Measurements from ENCODE around the gene LRFN2. TPM values are rescaled to one million over a fixed set of nuclear protein-coding genes. Genes with fewer than 3 reads are reported as not detected.

LRFN2 gene
- total RNA-seq, 2 donors from 2014 or later: not detected

DNA sequence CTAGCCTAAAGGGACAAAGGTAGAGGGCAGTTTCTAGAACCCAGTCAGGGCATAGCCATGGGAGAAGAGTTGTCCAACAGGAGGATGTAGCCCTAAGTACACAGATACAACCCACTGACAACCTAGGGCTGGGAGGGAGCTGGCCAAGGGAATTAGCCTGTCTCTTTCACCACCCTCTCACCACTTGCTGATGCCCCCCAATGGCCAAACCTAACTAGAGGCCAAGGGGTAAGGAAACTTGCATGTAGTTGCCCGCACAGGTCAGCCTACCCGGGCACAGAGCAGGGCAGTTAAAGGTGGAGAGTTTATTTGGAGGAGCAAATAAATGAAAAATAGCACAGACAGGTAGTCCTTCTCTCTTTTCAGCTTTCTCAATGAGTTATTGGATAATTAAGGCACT lies 143.3 kb downstream of the LRFN2 start:
- H3K36me3 Mint-ChIP-seq: peaks cover 0 to 4% of the 10 kb centered on the region in 2 donors
- no peak for DNase-seq (ENCODE audit: low spot score in 2 of 2)

DNA sequence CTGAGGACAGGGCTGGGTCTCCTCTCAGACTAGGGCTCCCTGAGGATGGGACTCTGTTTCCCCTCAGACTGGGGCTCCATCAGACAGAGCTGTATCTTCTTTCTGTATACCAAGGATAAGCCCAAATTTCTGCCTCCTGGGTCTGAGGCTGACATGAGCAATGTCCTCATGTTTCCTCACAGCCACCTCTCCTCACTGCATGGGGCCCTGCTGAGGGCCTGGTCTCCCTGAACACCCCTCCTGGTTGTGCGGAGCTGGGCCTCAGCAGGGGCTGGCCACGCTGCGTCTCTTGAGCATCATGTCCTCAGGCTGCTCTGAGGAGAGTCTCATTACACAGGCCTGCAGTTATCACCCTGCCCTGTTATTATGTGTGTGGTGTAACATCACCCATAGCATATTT lies 144.6 kb downstream of the LRFN2 start:
- H3K9me3 Mint-ChIP-seq: no peaks in the 10 kb centered on the region
- H3K36me3 Mint-ChIP-seq: peaks cover 0 to 4% of the 10 kb centered on the region in 2 donors
- DNase-seq (ENCODE audit: low spot score in 2 of 2) (no peak), ATAC-seq (no peak)
- H3K27ac Mint-ChIP-seq: no peak overlapping the region

More for the DNA sequence above, 143.3 kb downstream of the LRFN2 start:
- peak overlapping the region in 1 of 2 donors; percentile 29 for H3K27ac Mint-ChIP-seq
- no peak for ATAC-seq
- H3K9me3 Mint-ChIP-seq: no peaks in the 10 kb centered on the region

DNA sequence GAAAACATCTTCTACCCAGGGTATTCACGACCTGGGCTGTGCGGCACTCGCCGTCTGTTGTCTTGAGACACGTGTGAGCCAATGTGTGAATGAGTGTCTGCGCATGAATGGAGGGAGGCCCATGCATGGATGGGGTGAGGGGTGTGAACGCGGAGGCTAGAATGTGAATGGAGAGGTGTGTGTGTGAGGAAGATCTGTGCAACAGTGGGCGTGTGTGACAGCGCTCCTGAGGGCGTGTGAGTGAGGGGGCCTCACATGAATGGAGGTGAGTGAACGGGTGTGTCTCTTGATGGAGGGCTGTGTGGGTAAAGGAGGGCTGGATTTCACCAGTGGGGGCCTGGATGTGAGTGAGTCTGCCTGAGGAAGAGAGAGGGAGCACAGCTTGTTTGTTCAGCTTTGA lies 146.0 kb downstream of the LRFN2 start:
- H3K9me3 Mint-ChIP-seq: no peaks in the 10 kb centered on the region
- no peaks in the 10 kb centered on the region for H3K36me3 Mint-ChIP-seq
- no peak overlapping the region for H3K27ac Mint-ChIP-seq
- DNase-seq (ENCODE audit: low spot score in 2 of 2): no peak
- no peak for ATAC-seq

DNA sequence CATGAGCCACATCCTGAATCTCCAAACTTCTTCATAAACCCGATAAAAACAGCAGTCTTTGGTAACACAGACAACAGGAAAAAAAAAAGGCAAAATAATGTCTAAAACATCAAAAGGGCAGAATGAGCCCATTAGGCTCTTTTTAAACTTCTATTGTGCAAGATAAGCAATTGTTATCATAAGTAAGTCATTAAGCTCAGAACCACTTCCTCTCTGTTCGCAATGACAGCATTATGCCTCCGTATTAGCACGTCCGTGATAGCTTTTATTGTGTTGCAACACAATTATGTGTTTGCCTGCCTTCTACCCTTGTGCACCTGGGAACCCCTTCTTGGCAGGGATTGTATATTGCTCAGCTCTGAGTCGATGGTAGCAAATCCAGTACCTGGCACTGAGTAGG lies 147.1 kb downstream of the LRFN2 start:
- ATAC-seq (no peak), DNase-seq (ENCODE audit: low spot score in 2 of 2) (no peak)
- H3K36me3 Mint-ChIP-seq: no peaks in the 10 kb centered on the region
- H3K9me3 Mint-ChIP-seq: no peaks in the 10 kb centered on the region
- H3K27ac Mint-ChIP-seq: no peak overlapping the region

DNA sequence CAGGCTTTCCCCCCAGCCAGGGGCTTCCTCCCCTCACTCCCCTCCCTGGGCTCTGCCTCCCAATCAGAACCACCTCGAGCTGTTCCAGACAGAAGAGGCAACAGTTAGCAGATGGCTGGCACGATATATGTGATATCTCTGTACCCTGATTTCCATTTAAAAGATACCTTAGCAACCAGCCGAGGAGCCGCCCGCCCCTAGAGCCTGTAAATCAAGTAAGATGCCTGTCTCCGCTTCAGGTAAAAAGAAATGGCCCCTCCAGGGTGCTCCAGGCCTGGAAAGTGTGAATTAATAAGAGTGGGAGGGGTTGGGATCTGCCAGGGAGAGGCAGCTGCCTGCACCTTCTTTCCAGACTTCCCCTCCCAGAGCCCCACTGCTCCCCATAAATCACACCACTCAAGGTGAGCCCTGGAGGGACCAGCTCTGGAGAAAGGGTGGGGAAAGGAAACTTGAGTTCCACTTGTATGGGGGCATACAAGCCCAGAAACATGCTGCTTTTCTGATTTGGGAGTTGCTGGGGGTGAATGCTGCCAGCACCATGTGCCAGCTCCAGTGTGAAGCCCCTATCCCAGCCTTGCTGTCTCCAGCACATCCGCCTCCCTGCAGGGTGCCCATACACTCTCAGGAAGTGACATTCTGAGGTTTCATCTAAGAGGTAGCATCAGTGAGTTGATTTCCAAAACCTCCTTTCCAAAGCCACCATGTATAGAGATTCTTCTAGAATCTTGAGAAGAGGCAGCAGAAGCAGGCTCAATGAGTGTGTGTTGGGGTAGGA lies 148.0 kb downstream of the LRFN2 start:
- no peak for DNase-seq (ENCODE audit: low spot score in 2 of 2)
- ATAC-seq: no peak
- Mint-ChIP-seq H3K9me3 (no peaks in the 10 kb centered on the region), H3K27ac (no peak overlapping the region), H3K36me3 (no peaks in the 10 kb centered on the region)

DNA sequence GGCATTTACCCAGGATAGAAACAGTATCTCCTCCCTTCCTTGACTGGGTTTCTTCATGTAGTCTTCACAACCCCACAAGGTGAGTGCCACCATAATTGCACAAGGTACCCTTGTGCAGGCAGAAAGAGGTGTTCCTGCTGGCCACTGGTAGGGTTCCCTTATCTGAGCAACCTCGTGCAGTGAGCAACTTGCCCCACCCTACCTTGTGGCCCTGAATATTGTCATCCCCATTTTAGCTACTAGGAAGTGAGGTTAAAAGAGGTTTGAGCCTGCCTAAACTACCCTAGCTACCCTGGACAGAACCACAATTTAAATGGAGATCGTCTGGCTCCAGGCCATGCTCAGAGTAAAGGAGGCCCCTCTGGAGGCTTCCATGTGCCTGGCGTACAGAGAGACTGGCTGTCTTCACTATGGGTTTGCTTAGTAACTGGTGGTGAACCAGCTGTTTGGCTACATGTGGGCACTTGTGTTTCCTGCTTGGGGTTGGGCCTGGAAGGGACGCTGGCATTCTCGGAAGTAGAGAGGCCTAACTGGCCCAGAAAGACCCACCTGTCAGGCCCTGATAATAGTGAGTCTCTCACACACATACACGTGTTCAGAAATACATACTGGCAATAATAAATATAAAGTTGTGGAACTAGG lies 148.8 kb downstream of the LRFN2 start:
- H3K36me3 Mint-ChIP-seq: no peaks in the 10 kb centered on the region
- no peak overlapping the region for H3K27ac Mint-ChIP-seq
- no peak for ATAC-seq
- DNase-seq (ENCODE audit: low spot score in 2 of 2): no peak
- H3K9me3 Mint-ChIP-seq: no peaks in the 10 kb centered on the region

DNA sequence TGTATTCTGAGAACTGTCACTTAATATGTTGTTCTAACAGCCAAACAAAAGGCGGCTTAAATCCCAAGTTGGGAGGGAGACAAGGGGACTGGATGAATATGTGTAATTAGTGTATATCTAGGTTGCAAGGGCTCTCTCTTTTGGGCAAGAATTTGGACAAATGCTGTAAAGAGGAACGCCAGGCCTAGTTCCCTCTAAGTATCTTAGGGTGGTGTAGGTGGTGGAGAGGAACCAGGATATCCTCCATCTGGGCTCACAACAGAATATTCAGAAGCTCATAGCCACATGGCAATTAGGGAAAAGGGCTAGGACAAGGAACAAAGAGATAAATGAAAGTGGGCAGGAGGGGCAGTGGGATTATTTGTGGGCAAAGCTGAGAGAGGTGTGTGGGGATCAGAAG lies 149.5 kb downstream of the LRFN2 start:
- no peak for DNase-seq (ENCODE audit: low spot score in 2 of 2)
- Mint-ChIP-seq H3K36me3 (no peaks in the 10 kb centered on the region), H3K27ac (peak overlapping the region in 1 of 2 donors; percentile 90), H3K9me3 (no peaks in the 10 kb centered on the region)
- no peak for ATAC-seq

DNA sequence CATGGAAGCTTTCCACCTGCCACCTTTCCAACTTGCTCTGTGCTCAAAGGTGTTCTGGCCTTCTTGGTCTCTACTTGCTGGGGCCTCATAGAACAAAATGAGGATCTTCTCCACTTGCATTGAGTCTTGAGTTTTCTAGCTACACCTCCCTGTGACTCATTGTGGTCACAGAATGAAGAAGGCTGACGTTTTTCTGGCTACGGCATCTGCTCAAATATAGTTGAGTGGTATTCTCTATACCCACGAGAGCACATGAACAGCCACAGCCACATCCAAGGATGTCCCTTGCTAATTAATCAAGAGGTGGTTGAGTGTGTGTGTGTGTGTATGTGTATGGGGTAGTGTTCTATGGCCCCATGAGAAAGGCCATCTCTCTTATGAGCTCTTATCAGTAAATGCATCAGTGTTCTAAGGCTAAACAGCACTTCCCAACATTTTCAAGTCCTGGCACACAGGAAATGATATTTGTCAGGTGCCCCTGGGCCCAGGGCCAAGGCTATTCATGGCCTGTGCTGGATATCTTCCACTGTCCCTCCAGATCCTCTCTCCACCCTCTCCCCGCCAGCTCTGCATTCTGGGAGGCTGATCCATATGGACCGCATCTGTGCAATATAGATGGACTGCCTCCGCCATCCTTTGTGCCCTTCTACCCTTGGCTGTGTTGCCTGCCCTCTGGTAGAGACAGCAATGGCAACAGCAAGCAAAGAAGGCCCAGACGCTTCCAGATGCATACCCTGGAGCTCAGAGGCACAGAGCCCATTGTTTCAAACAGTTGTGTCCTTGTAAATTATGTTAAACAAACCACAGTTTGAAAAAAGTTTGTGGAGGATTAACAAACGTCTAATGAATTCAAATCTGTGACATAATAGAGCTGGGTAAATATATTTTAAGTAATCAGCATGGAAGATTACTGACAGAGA lies 150.2 kb downstream of the LRFN2 start:
- Mint-ChIP-seq H3K27ac (no peak overlapping the region), H3K9me3 (no peaks in the 10 kb centered on the region), H3K36me3 (no peaks in the 10 kb centered on the region)
- ATAC-seq (peak; percentile 62 to 73), DNase-seq (ENCODE audit: low spot score in 2 of 2) (no peak)

DNA sequence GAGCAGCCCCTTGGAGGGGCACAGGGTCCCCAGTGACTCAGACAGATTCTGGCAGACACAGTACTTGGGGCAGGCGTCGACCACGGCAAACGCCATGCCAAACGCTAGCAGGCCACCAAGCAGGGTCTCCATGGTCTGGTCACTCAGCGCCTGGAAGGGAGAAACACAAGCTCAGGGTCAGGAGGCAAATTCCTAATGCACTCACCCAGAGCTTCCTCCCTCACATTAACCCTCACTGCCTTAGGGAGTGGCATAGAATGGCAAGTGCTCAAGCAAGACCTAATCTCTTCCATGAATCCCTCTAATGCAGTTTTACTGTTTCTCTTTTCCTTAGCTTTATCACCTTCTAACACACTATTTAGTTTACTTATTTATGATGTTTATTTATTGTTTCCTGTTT lies 154.2 kb downstream of the LRFN2 start:
- ATAC-seq: no peak

DNA sequence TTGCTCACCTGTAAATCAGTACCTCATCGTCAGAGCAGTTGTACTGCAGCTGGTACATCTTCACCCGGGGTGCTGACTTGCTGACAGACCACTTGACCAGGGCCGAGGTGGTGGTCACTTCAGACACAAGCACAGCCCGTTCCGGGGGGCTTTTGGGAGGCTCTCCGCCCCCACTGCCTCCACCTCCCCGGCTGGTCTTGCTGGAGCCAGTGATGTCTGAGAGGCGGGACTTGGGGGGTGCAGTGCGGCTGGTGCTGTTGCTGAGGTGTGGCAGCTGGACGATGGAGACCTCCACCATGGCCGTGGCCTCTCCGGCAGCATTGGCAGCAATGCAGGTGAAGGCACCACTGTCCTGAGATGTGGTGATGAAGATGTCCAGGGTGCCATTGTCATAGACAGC lies 155.5 kb downstream of the LRFN2 start:
- Mint-ChIP-seq H3K9me3 (no peaks in the 10 kb centered on the region), H3K36me3 (peaks cover 0 to 4% of the 10 kb centered on the region in 2 donors), H3K27ac (no peak overlapping the region)
- DNase-seq (ENCODE audit: low spot score in 2 of 2): no peak
- ATAC-seq: no peak

More for the DNA sequence above, 154.2 kb downstream of the LRFN2 start:
- H3K36me3 Mint-ChIP-seq: peaks cover 0 to 4% of the 10 kb centered on the region in 2 donors
- H3K27ac Mint-ChIP-seq: no peak overlapping the region
- H3K9me3 Mint-ChIP-seq: no peaks in the 10 kb centered on the region
- no peak for DNase-seq (ENCODE audit: low spot score in 2 of 2)

DNA sequence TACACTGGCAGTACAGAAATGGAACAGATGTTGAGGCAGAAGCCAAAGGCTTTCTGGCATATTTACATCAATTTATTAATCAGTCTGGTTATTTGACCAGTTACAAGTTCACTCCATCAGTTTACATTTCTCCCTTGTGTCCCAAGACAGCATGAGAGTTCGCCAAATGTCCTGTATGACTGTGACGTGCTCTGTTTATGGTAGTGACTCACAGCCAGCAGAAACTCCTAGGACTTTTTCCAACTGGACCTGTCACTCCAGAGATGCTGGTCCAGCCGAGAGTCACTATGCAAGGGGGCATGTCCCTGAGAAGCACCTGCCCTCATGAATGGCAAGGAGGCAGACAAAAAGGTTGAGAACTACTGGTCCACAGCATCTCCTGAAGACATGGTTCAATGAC lies 160.0 kb downstream of the LRFN2 start:
- Mint-ChIP-seq H3K9me3 (no peaks in the 10 kb centered on the region), H3K36me3 (peaks cover 0 to 4% of the 10 kb centered on the region in 2 donors), H3K27ac (no peak overlapping the region)
- DNase-seq (ENCODE audit: low spot score in 2 of 2) (no peak), ATAC-seq (no peak)

DNA sequence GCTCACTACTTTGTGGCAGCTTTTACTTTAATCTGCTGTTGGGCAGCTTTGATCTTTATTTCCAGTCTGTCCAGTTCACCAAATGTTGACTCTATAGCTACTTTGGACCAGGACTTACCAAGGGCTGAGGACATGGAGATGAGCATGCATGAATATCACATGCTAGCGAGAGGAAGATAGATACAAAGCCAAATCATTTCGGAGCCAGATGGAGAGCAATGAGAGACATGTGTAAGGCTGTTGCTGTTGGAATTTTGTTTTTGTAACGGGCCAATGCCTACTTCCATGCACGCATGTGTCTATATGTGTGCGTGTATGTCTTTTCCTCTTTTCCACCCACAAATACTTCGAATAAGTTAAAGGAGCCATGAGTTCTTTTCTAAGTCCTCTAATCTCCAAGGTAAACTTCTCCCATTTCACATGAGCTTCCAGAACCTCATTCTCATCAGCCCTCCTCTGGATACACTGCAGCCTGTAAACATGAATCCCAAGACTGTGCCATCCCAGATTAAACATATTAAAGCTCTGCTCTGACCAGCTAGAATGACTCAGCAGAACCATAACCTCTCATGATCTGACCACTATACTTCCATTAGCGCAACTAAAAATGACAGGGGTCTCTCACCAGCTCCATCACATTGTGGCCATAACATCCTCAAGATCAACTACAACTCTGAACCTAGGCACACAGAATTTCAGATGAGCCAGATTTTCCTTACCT lies 160.7 kb downstream of the LRFN2 start:
- Mint-ChIP-seq H3K36me3 (peaks cover 0 to 4% of the 10 kb centered on the region in 2 donors), H3K9me3 (no peaks in the 10 kb centered on the region), H3K27ac (peak overlapping the region in 1 of 2 donors; percentile 18)
- DNase-seq (ENCODE audit: low spot score in 2 of 2): no peak
- ATAC-seq: no peak

DNA sequence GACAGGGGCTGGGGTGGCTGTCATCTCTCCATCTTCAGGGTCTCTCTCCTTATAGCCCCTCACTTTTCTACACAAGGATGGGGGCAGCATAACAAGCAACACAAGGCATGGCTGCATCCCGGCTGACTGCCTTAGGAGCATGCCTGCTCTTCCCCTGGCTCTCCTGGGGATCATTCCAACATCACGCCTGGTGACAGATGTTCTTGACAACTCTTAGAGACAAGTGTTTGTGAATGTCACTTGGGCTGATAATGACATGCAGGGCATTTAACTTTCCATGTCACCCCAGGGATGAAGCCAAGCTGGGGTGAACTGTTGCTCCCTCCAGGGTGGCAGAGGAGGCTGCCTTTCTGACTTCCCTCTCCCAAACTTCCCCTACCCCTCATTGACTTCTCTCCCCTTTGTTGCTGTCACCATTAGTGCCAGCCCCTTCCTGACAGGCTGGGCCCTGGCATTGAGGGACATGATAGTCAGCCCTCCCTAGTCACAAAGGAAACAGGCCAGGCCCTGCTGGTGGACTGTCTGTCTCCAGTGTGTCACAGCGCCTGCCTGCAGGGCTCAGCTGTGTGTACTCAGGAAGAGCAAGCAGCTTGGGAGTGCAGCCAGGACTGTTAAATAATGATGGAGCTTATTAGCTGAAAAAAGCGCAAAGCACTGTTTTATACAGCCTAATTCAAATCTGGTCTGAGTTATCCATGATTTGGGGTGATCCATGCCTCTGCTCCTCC lies 161.8 kb downstream of the LRFN2 start:
- no peak for DNase-seq (ENCODE audit: low spot score in 2 of 2)
- Mint-ChIP-seq H3K36me3 (no peaks in the 10 kb centered on the region), H3K27ac (no peak overlapping the region)

DNA sequence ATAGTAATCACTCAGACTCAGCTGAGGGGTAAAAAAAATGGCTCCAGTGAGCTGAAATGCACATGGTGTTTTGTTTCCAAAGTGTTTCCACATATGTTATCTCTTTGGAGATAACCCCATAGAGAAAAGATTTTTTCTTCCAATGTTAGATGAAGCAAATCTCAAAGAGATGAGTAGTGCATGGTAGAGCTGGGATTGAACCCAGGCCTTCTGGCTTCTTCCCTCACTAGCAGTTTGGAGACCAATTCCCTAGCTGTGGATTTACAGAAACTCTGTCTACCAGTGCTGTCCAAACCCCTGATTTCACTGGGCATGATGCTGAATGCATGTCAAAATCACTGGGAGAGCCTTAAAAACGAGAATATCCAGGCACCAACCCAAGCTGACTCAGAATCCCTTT lies 165.1 kb downstream of the LRFN2 start:
- no peak overlapping the region for H3K27ac Mint-ChIP-seq

More for the DNA sequence above, 161.8 kb downstream of the LRFN2 start:
- no peak for ATAC-seq
- no peaks in the 10 kb centered on the region for H3K9me3 Mint-ChIP-seq

DNA sequence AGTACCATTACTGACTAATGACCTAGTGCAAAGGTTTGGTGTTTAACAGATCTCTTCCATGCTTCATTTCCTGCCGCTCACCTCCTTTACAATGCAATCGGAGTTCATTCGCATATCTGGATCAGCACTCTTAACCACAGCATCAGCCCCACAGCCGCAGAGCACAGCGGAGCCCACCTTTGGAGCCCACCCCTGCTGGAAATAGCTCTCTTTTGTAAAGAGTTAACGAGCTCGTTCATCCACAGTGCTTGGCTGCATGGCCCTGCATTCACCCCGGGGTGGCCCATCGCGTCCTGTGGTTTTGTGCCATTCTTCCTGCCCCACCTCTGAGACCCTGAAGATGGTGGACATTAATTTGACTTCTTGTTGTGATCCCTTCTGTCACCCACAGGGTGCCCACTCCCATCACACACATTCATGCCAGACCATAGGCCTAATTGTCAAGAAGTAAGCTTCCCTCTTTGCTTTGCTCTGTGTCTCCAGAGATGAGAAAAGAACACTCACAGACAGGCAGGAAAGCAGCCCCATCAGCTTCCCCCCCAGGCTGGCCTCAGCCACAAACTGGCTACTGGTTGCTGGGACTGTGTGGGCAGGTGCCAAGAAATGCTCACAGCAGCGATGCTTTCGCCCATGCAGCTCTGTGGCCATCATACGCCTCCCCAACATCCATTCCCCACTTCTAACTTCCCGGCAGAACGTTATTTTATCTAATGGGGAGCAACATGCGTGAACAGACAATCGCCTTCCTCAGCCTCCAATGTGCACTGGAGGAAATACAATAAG lies 167.0 kb downstream of the LRFN2 start:
- Mint-ChIP-seq H3K27ac (no peak overlapping the region), H3K36me3 (no peaks in the 10 kb centered on the region), H3K9me3 (no peaks in the 10 kb centered on the region)
- DNase-seq (ENCODE audit: low spot score in 2 of 2): no peak
- ATAC-seq: no peak

More for the DNA sequence above, 165.1 kb downstream of the LRFN2 start:
- Mint-ChIP-seq H3K9me3 (no peaks in the 10 kb centered on the region), H3K36me3 (no peaks in the 10 kb centered on the region)
- ATAC-seq: no peak
- DNase-seq (ENCODE audit: low spot score in 2 of 2): no peak
